GM20431 (cell line): Measurements from ENCODE around the gene NEK9.

ENCODE experiments used
- in situ Hi-C: fragments of 300-500 bp; cut with MseI, MboI; formaldehyde crosslinking; loops from one replicate; pipeline ENCODE4 v1.15.0; 2020; ENCODE audit warnings: low sequenced_read_pairs; ENCODE audit not compliant: unreplicated experiment

NEK9 gene

DNA sequence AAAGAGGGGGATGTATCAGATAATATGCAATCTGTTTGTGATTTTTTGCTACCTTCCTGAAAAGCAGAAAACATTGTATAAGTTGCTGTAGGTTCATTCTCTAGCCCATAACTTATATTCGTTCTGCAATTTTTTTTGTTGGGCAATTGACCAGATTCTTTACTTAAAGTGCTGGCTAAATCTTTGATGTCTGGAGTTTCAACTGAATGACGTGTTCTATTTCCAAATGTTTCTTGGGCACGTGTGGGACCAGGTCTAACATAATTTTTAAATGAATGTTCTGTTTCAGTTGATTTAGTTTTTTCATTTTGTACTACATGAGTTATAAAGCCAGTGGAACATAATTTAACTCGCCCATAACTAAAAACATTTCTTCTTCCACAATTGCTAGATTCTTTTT lies 79.3 kb downstream of the NEK9 start:
- in situ Hi-C loops, result no loop called here

DNA sequence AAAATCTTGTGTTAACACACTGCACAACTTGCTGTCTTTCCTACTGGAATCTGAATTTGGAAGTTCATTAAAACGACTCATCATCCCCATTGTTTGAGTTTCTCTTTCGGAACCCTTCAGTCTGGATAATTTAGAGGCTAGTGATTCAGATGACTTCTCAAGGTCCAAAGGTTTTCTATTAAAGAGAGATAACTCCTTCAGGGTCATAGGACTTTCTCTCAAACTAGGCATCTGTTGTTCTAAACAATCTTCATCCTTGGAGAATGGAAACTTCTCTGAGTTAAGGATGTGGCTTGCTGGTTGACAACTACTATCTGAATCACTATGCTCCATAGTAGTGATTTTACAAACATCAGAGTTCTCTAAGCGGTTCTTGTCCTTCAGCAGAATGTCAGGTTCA lies 79.9 kb downstream of the NEK9 start:
- in situ Hi-C loops, result no loop called here

DNA sequence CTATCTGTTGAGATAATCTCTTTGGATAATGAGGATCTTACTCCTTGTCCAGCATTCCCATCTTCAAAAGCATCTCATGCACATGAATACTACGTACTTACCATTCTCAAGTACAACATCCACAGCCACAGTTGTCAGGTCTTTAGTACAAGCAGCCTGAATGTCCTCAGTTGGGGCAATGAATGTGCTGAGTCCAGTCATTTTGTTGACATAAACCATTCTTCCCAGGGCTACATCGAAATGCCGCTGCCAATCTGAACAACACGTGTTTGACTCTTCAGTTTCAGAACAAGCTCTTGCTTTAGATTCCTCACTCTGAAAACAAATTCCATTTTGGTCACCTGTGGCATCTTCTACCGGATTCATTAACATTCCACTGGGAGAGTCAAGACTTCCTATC lies 80.6 kb downstream of the NEK9 start:
- in situ Hi-C loops, result no loop called here

DNA sequence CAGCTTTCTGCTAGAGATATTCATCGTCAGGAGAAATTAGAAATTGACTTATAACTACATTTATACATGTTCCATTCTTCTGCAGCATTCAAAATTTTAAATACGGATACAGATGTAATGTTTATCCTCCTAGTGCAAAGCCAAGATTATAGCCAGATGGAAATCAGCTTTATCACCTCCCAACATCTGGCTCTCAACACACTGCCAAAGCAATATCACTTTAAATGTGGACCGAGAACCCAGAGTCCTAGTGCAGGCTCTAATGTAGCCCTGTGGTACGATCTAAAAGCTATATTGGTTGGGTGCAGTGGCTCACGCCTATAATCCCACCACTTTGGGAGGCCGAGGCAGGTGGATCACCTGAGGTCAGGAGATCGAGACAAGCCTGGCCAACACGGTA lies 82.1 kb downstream of the NEK9 start:
- in situ Hi-C loops, result no loop called here

DNA sequence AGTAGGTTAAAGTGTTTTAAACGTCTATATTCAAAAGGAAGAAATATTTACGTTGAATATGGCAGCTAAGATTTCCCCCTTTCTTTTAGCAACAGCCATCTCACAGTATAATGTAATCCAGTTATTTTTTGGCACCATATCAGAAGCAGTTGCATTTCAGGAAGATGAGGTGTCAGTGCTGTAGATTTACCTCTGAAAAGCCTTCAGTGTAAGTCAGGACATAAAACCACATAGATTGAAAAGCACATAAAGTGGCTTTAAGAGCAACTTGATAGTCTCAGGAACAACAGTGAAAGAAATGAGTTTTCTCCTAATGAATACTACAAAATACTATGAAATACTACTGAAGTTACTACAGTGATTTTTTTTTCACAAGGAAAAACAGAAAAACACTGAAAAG lies 82.5 kb downstream of the NEK9 start:
- in situ Hi-C loops, result no loop called here

DNA sequence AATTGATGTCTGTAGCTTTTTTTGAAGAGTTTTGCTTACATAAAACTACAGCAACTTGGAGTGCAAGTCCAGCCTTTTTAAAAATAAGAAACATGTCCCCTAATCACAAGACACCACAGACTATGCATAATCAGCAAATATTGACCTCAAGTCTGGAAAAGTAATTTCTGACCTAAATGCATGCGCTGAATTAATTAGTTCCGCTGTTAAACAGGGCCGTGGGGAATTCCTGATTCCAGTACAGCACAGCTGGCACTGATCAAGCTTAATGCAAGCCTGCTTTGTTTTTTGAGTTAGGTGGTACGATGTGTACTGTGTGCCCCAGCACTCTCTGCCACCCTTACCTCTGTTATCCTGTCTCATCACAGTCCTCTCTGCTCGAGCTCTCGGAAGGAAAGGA lies 84.8 kb downstream of the NEK9 start:
- in situ Hi-C loops, result no loop called here

DNA sequence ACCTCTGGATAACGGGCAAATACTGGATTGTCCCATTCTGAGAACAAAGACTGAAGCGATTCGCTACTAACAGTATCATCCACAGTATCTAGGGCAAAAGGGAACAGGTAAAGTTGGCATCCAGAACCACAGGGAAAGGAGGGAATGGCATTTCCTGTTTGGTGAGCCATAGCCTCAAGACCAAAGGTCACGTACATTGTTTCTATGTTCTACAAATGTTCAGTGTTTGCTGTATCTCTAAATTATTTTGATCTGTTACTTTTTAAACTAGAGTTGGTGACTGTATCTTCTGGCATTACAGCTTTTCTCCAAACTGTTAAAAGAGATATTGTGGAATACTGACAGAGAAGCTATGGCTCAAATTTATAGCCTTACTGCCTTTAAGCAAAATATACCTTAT lies 85.2 kb downstream of the NEK9 start:
- in situ Hi-C loops, result no loop called here

DNA sequence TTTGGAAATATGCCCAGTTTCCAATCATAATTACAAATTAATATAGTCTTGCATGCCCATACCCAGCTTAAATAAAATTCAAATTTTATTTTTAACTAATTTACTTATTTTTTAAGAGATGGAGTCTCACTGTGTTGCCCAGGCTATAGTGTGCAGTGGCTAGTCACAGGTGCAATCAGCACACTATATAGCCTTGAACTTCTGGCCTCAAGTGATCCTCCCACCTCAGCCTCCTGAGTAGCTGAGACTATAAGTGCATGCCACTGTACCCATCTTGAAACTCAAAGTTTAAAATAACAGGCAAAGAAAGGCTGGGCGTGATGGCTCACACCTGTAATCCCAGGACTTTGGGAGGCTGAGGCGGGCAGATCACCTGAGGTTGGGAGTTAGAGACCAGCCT lies 85.9 kb downstream of the NEK9 start:
- in situ Hi-C loops, result no loop called here

DNA sequence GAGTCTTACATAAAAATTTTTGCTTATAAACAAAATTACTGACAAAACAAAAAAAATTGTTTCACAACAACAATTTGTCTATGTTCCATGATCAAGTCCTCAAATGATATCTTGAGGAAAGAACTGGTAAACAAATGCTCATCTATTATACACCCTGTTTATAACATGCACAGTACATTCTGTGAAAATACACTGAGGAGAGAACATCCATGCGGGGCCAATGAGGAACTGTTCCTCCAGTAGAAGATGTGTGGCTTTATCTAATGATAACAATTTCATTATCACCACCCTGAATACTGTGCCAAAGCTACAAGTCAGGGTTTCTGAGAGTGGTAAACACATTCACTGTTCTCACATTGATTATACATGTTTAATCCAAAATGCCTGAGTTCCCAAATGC lies 86.3 kb downstream of the NEK9 start:
- in situ Hi-C loops, result no loop called here

DNA sequence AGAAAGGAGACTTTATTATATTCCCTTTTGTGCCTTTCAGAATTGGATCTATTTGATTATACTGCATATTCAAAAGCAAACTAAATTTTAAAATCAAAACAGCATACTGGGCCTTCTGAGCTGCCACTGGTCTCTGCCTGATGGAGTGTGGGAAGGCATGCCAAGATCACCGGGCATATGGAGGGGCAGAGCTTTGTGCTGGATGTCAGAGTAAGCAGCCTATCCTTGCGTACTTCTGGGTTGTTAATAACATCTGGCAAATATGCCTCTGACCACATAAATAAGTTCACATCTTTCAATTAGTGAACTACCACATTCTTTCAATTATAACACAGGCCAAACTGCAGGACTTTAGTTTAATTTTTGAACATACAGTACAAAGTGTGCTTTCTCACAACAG lies 93.9 kb downstream of the NEK9 start:
- in situ Hi-C loops, result no loop called here

DNA sequence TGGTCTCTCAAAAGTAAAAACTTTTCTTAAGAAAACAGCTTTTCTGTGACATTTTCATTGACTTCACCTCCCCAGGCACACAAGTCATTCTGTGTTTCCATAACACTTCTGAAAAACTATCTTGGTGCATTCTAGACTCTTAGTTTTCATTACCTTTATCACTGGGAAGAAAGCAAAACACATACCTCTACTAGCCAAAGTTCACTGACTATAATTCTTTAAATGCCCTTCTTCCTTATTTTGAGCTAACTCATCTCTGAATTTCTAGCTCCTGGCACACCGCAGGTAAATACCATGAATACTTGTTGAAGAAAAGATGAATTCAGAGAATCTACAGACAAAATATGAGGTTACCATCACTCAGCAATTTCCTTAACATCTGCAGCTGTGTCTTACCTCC lies 96.7 kb downstream of the NEK9 start:
- in situ Hi-C loops, result no loop called here
